Measurements from ENCODE around the gene NTN4.
"Not testable (repeated sequence)": the region's sequence is repeated elsewhere in the genome, so short reads cannot be mapped to it uniquely, and the experiment has no call there.

Gene NTN4

DNA sequence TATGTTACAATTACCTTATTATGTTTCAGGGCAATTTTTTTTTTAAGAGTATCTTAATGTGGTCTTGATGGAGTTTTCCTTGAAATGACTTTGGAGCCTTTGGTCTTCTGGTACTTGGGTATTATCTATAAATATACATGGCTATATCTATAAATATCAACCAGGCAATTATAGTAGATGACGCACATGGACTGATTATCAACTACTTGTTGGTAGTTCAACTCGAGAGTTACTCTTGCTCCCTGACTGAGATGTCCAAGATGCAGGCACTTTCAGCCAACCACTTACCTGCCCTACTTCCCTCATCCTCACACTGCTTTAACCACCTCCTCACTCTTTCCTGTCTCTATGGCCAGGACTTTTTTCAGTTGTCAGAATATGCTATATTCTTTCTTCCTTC is 85.4 kb downstream of the NTN4 start:
- DNase-seq = no peak

DNA sequence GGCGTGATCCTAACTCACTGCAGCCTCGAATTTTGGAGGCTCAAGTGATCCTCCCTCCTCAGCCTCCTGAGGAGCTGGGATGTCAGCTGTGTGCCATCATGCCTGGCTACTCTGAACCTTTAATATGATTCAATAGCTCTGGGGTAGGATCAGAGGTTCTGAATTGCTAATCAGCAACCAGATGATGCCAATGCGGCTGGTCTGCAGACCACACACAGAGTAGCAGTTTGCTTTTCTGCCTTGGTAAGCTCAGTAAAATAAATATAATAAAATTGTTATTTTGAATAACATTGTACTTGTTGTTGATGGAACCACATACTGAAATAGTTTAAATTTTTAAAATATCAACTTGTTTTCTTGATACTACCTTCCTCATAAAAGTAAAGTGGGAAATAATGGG is 86.6 kb downstream of the NTN4 start:
- DNase-seq = no peak

DNA sequence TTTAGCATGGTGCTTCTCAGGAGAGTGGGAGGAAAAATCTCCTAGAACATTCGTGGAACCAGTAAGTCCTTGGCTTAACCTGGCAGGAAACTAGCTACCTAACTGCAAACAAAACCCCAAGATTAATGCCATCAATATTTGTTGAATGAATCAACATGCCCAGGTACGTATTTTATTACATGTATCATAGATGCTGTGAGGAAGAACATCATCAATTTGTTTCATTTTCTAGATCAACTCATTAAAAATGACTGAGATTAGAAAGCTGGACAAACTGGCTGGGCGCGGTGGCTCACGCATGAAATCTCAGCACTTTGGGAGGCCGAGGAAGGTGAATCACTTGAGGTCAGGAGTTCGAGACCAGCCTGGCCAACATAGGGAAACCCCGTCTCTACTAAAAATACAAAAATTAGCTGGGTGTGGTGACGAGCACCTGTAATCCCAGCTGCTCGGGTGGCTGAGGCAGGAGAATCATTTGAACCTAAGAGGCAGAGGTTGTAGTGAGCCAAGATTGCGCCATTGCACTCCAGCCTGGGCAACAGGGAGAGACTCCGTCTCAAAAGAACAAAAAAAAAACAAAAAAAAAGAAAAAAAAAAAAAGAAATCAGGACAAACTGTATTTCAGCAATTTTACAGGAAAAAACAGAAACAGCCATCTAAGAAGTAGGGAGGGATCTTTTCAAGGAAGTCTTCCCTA is 88.7 kb downstream of the NTN4 start:
- no peak for DNase-seq

DNA sequence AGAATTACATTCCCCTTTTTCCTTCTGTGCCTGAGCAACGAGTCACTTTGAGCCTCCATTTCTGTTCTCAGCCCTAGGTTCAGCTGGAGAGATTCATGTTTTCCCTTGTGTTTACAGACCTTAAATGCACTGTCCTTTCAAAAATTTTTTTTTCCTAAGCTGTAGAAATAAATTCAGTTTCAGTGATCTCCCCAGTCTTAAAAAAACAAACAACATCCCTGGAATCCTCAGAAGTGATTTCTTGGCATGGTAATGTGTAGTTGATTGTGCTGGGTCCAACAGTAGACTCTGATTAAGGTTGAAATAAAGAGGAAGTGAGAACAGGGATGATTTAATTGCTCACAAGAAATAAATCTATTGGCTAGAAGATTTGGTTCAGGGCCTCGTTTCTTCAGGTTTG is 89.3 kb downstream of the NTN4 start:
- no peak for DNase-seq

DNA sequence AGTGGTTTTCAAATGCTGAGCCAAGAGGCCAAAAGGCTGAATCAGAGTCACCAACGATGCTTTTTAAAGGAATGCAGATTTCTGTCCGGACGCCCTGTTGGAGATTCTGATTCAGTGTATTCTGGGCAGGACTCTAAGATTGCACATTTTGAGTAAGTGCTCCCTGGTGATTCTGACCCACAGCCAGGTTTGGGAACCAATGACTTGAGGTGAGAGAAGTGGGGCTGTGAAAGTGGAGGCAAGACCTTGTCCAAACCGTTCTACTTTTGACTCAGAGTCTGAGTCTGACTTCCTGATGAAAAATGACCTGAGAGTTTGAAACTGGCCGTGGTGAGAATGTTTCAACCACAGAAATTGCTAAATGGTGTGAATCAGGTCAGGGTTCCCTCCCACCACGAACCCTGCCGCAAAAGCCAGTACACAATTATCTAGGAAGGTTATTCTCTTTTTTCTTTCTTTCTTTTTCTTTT is 90.2 kb downstream of the NTN4 start:
- no peak for DNase-seq

DNA sequence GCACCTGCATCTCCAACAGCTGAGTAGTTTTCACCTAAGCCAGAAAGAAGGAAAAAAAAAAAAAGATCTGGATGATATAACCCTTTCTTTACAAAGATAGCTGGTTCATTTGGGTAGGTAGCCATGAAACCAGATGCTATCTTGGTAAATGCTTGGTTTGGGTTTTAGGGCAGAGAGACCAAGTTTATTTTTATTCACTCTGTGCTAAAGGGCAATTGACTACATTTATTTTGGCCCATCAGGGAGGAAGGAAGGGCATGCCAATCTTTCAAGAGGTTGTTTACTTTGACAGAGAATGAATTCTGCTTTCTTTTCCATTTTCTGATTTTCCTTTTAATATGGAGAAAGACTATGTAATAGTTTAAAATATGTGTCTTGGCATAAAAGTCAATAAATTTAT is 91.0 kb downstream of the NTN4 start:
- no peak for DNase-seq

DNA sequence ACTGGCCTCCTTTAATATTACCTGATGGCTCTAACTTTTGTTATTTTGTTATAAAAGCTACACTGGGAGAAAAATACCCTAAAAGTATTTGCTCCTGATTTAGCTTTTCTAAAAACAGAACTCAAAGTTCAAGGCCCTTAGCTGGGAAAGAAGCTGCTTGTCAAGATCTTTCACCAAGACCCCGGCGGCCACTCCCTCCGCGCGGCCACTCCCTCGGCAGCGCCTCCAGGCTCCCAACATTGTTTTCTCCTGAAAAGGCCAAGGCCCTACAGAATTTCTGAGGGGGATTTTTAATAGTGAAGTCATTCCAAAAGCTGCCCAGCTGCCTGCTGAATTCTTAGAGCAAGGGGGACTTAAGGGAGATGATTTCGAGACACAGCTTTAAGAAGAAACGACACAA is 96.4 kb downstream of the NTN4 start:
- DNase-seq = no peak

DNA sequence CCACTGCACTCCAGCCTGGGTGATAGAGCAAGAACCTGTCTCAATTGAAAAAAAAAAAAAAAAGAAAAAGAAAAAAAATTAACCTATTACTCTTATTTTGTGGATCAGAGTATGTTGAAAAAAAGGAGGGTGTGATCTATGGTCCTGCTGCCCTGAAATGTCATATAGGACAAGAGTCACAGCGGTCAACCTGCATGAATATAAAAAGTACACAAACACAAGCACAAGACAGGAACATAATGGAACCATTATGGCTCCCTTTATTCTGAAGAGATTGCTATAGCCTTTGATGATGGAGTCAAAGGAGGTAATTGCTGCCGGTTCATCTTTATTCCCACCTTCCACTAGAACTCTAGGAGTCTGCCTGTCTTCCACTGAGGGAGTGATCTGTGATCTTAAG is 96.9 kb downstream of the NTN4 start:
- DNase-seq = no peak

DNA sequence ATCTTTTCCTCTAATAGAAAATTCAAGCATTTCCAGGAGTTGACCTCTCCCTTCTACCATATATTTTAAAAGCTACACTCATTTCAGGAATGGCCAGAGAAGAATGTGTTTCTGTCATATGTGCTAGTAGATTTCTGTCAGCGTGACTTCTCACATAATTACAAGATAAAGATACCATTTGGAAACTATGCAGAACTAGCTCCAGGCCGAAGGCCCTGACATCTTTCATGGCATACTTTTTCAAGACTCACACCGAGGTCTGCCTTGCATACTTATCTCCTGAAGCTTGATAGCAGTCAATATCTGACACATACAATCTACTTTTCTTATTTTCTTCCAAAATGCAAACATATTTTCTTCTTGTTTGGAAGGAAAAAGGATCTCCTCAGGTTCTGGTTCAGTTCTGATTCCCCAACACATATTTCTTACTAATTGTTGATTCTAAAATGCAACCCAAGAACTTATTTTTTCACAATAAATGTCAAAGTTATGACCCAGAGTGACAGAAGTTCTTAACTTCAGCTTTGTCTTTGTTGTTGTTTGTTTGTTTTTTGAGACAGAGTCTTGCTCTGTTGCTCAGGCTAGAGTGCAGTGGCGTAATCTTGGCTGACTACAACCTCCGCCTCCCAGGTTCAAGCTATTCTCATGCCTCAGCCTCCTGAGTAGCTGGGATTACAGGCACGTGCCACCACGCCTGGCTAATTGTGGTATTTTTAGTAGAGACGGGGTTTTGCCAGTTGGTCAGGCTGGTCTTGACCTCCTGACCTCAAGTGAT is 99.5 kb downstream of the NTN4 start:
- DNase-seq = no peak

DNA sequence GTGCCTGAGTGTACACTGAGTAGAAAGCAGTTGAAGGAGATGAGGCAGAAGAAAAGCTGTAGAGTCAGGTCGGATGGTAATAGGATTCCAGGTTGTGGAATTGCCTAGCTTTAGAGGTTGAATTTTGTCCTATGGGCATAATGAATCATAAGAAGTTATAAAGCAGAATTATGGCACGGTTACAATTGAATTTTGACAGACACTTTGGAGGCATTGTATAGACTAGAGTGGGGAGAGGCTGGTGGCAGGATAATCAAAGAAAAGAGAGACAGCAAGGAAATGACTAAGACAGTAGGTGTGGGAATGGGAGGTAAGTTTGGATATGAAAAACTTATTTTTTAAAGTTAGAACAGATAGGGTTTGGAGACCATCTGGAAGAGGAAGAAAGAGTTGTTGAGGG is 102.6 kb downstream of the NTN4 start:
- no peak for DNase-seq

DNA sequence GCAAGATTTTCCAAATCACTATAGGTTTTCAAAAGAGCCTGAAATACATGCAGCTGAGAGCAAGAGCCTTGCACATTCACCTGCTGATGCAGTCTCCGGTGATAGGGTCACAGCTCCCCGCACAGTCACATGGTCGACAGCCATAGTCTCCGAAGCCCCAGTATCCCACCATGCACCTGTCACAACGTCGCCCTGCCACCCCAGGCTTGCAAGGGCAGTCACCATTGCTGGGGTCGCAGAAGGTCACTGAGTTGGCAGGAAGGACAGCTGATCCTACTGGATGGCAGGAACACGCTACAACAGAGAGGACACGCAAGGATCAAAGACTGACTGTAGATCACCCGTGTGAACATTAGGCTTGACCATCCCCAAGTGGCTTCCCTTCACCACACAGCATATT is 107.1 kb downstream of the NTN4 start:
- no peak for DNase-seq

DNA sequence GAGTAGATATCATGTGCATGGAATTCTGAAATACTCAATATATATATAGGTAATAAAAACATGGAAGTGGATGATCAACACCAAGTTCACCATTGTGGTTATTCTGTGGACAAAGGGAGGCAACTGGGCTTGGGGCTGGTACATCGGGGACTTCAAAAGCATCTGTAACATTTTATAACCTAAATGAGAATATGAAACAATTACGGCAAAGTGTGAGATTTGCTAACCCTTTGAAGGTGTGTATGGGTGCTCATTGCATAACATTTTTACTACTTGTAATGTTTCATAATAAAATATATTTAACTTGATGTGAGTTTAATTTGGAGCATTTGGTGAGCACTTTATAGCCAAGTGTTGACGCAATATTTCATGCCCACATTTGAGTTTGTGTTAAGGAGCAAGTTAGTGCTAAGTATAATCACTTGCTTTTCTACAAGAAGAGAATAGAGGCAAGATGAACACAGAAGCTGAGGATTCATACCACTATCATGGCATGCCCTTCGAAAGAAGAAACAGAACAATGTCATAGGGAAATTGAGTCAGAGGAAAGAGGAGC is 109.3 kb downstream of the NTN4 start:
- no peak for DNase-seq

DNA sequence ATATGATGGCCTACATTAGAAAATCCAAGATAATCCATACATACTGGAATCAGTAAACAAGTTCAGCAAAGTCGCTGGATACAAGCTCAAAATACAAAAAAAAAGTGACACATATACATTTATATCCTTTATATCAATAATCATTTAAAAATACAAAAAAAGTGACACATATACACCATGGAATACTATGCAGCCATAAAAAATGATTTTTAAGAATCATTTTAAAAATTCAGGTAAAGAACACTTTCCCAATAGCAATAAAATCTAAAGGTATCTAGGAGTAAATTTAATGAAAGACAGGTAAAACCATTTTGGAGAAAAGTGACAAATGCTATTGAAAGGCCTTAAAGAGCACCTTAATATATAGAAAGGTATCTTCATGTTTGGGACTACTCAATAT is 111.9 kb downstream of the NTN4 start:
- no peak for DNase-seq

DNA sequence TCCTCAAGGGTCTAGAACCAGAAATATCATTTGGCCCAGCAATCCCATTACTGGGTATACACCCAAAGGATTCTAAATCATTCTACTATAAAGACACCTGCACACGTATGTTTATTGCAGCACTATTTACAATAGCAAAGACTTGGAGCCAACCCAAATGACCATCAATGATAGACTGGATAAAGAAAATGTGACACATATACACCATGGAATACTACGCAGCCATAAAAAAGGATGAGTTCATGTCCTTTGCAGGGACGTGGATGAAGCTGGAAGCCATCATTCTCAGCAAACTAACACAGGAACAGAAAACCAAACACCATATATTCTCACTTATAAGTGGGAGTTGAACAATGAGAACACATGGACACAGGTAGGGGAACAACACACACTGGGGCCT is 112.8 kb downstream of the NTN4 start:
- DNase-seq = not testable (repeated sequence)

DNA sequence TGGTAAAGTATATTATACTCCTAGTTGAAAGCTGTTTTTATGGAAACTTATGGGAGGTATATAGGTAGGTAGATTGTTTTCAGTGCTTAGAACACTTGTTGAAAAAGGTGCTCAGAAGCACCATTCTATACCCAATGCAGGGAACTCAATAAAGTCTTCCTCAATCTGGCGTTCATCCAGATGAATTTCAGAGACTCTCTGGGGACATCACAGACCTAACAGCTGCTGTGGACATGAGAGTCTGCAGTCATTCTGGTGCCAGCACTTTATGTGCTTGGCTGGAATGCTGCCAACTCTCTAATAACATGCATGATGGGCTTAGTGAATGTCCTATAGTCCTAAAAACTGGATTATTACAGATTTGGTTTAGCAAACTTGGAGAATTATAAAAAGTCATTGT is 115.9 kb downstream of the NTN4 start:
- no peak for DNase-seq

DNA sequence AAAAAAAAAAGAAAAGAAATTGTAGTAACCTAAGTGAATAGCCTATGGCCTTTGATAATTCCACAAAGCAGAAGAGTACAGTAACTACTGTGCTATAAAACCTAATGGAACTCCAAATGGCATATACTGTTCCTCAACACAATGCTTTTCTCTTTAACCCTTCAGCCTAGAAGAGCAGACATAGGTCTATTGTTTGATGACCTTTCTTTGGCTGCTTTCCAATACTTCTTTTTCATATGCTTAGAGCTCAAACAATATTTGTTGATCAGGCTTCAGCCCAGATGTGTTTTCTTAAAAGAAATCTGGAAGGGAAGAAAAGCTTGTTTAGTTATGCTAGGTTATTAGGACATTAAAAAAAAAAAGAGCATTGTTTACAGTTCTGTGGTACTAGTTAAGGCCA is 116.4 kb downstream of the NTN4 start:
- no peak for DNase-seq

DNA sequence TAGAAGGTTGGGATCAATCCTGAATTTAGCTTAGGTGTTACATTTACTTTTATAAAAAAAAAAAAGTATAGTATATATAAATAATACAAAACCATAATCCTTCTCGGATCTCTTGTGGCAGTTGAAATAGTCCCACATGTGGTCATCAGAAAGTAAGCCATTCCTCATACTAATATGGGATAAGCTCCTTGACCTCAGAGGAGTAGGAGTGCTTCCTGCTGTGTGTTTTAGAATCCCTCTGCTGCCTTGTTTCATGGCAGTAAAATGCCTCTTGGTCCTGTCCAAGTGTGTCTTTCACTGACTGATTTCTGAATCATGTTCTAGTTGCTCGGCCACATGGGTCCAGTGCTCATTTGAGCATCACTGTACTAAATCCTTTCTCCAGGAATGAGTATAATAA is 117.0 kb downstream of the NTN4 start:
- no peak for DNase-seq

DNA sequence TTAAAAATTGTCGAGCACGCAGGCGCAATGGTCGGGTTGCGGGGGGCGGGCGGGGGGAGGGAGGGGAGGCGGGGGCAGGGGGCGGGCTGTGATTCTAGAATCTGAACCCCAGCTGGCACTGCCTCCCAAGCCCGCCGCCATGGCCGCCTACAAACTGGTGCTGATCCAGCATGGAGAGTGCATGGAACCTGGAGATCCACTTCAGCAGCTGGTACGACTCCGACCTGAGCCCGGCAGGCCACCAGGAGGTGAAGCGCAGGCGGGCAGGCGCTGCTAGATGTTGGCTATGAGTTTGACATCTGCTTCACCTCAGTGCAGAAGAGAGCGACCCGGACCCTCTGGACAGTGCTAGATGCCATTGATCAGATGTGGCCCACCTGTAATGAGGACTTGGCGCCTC is 118.4 kb downstream of the NTN4 start:
- no peak for DNase-seq

DNA sequence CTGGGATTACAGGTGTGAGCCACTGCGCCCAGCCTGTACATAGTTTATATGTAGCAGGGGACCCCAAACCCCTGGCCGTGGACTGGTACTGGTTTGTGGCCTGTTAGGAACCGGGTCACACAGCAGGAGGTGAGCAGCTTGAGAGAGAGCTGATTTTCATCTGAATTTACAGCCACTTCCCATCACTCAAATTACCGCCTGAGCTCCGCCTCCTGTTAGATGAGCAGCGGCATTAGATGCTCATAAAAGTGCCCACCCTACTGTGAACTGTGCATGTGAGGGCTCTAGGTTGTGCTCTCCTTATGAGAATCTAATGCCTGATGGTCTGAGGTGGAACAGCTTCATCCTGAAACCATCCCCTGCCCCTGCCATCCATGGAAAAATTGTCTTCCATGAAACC is 119.3 kb downstream of the NTN4 start:
- no peak for DNase-seq

DNA sequence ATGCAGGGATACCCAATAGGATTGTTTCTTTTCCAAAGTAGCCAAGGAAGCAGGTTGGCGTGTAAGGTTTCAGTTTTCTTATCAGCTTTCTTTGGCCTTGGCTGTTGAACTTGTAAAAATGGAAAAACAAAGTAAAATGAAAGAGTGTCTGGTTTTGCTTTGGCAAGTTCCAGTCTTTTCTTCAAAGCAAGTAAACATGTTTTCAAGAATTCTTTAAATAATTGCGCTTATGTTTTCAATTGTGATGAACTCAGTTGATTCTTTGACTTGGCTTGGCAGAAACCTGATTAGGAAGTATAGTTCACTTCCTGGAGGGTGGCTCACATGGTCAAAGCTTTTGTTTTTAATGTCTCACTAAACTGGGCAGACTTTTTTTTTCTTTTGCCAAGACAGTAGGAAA is 127.0 kb downstream of the NTN4 start:
- no peak for DNase-seq

DNA sequence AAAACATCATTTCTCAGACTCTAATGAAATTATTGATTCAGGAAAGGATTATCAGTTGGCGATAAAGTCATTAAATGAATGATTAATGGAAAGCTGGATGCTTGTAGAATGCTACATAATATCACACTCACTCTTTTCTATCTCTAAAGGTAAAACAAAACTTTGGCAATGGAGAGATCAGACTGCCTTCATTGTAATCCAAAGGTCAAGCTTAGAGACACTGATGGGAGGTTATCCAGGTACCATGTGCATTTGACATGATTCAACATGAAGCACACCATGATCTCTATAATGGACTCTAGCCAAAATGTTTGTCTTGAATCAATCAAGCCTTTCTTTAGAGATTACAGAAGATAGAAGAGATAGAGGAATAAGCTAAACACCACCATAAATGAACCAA is 129.2 kb downstream of the NTN4 start:
- DNase-seq = no peak

DNA sequence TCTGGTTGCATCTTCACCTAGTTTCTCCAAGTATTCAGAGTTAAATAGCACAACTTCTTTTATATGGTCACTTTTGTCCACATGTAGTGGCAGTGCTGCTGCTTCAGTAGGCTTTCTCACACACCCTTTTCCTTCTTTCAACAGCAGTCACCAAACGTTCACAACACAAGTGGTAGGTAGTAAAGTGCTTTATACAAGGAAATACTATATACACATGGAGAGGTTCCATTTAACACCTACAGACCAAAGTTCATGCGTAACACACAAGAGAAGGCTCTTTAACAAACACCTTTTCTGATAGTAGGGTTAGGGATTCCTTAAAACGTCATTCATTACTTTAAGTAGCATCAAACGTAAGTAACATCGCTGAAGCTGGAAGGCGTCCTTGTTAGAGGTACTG is 132.2 kb downstream of the NTN4 start:
- no peak for DNase-seq

DNA sequence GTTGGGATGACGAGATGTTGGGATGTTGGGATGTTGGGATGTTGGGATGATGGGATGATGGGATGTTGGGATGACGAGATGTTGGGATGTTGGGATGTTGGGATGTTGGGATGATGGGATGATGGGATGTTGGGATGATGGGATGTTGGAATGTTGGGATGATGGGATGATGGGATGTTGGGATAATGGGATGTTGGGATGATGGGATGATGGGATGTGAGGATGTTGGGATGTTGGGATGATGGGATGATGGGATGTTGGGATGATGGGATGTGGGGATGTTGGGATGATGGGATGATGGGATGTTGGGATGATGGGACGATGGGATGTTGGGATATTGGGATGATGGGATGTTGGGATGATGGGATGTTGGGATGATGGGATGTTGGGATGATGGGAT is 135.9 kb downstream of the NTN4 start:
- DNase-seq = not testable (repeated sequence)

DNA sequence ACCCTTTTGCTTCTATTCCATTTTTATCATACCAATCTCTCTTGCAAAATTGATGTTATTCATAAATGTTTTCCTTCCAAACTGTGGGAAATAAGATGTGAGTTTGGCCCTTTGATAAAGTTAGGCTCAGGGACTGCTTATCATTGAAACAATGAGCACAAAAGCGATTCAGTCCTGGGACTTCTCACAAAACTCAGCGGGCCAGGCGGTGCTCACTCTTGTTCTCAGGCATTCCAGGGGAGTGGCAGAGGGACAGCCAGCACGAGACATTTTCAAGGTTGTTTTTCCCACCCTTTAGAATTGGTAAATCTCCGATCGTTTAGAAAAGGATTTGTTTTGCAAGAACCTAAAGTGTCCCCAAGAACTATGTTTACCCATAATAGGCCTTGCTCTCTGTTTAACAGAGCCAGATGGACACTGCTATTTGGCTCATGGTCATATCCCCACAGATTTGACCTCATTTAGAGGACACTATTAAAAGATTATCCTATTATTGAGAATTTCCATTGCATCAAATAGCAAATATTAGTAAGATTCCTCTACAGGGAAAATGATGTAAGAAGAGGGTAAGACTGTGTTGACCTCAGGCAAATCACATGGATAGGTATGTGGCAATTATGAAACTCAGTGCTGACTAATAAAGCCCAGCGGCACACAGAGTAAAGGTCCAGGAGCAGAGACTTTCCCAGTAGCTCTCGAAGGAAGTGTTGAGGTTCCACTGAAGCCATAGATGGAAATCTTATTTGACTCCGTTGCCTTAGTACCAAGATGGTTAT is 136.6 kb downstream of the NTN4 start:
- DNase-seq = no peak

Data from CD4-positive, alpha-beta T cell treated with Interleukin-4 for 4 hours (primary cell).